WTC11 (cell line): ENCODE measurements around the gene CDC45. TPM values are rescaled to one million over a fixed set of nuclear protein-coding genes. Genes with fewer than 3 reads are reported as not detected.

Experiments
- ATAC-seq: fragments of 200-7000 bp; cut with Tn5 transposase; 2 replicates; pipeline ENCODE4 v1.10.0; 2021; ENCODE audit warnings: mild to moderate bottlenecking, moderate library complexity
- CTCF ChIA-PET: fragments of 300-600 bp; sonication (Branson Sonifier 250); formaldehyde crosslinking; loops from one replicate; lab custom pipeline; 2021; ENCODE audit warnings: antibody characterized with exemption; lab: Charles Lee
- POLR2A ChIA-PET: fragments of 350-600 bp; sonication (Branson Sonifier 250); formaldehyde crosslinking; loops from one replicate; lab custom pipeline; 2021; ENCODE audit warnings: antibody characterized with exemption; lab: Charles Lee
- DNase-seq: peaks from one replicate; pipeline ENCODE4 v3.0.0; 2021; ENCODE audit warnings: low spot score
- H3K27ac Mint-ChIP-seq: 2 replicates; pipeline ENCODE4 v1.8.0; 2021; ENCODE audit warnings: mixed read lengths
- H3K27me3 Mint-ChIP-seq: 2 replicates; pipeline ENCODE4 v1.8.0; 2021; ENCODE audit warnings: low read depth, mild to moderate bottlenecking, moderate library complexity, mixed read lengths
- H3K36me3 Mint-ChIP-seq: 2 replicates; pipeline ENCODE4 v1.8.0; 2021; ENCODE audit warnings: mixed read lengths
- H3K4me1 Mint-ChIP-seq: 2 replicates; pipeline ENCODE4 v1.8.0; 2022; ENCODE audit warnings: mixed read lengths
- H3K4me3 Mint-ChIP-seq: 2 replicates; pipeline ENCODE4 v1.8.0; 2021; ENCODE audit warnings: mild to moderate bottlenecking, moderate library complexity, mixed read lengths
- H3K9me3 Mint-ChIP-seq: 2 replicates; pipeline ENCODE4 v1.8.0; 2021; ENCODE audit warnings: mixed read lengths
- AR ChIP-seq: fragments of 250-450 bp; sonication (Bioruptor Pico); IDR thresholded peaks from 2 replicates; pipeline ENCODE4 v1.9.0; 2021; ENCODE audit warnings: mild to moderate bottlenecking
- ATF1 ChIP-seq: sonication (generic); formaldehyde crosslinking; IDR thresholded peaks from 2 replicates; pipeline ENCODE4 v1.8.1; 2023; ENCODE audit warnings: mild to moderate bottlenecking, moderate library complexity, missing genetic modification reagents
- ATF2 ChIP-seq: sonication (generic); formaldehyde crosslinking; IDR thresholded peaks from 2 replicates; pipeline ENCODE4 v1.8.1; 2022; ENCODE audit warnings: low read depth, missing genetic modification reagents, borderline replicate concordance
- CBFB ChIP-seq: sonication (generic); formaldehyde crosslinking; IDR thresholded peaks from 2 replicates; pipeline ENCODE4 v1.8.1; 2022; ENCODE audit warnings: mild to moderate bottlenecking, low read depth, missing genetic modification reagents
- CREB1 ChIP-seq: sonication (generic); formaldehyde crosslinking; IDR thresholded peaks from 2 replicates; pipeline ENCODE4 v1.8.0; 2023; ENCODE audit warnings: mild to moderate bottlenecking, missing genetic modification reagents
- ESRRA ChIP-seq: sonication (generic); formaldehyde crosslinking; IDR thresholded peaks from 2 replicates; pipeline ENCODE4 v1.8.1; 2022; ENCODE audit warnings: mild to moderate bottlenecking, missing genetic modification reagents, borderline replicate concordance
- ETV6 ChIP-seq: sonication (generic); formaldehyde crosslinking; IDR thresholded peaks from 2 replicates; pipeline ENCODE4 v1.8.1; 2022; ENCODE audit warnings: mild to moderate bottlenecking, missing genetic modification reagents
- GABPB1 ChIP-seq: sonication (generic); formaldehyde crosslinking; IDR thresholded peaks from 2 replicates; pipeline ENCODE4 v1.8.1; 2023; ENCODE audit warnings: mild to moderate bottlenecking, missing genetic modification reagents
- GRHL2 ChIP-seq: fragments of 250-450 bp; sonication (Bioruptor Pico); IDR thresholded peaks from 2 replicates; pipeline ENCODE4 v1.8.0; 2022; ENCODE audit warnings: mild to moderate bottlenecking, moderate library complexity; ENCODE audit not compliant: insufficient replicate concordance, severe bottlenecking
- GTF2I ChIP-seq: fragments of 250-450 bp; sonication (Bioruptor Pico); conservative IDR thresholded peaks from 2 replicates; pipeline ENCODE4 v1.4.0; 2021; ENCODE audit warnings: mild to moderate bottlenecking
- HMGXB4 ChIP-seq: sonication (generic); formaldehyde crosslinking; IDR thresholded peaks from 2 replicates; pipeline ENCODE4 v1.8.1; 2023; ENCODE audit warnings: mild to moderate bottlenecking, moderate library complexity, missing genetic modification reagents
- JAZF1 ChIP-seq: fragments of 250-450 bp; sonication (Bioruptor Pico); IDR thresholded peaks from 2 replicates; pipeline ENCODE4 v1.9.0; 2021; ENCODE audit warnings: moderate library complexity, mild to moderate bottlenecking, inconsistent platforms
- NFATC4 ChIP-seq: fragments of 250-450 bp; sonication (Bioruptor Pico); IDR thresholded peaks from 2 replicates; pipeline ENCODE4 v1.9.0; 2021; ENCODE audit warnings: mild to moderate bottlenecking
- NR1H2 ChIP-seq: sonication (generic); formaldehyde crosslinking; IDR thresholded peaks from 2 replicates; pipeline ENCODE4 v1.9.0; 2021; ENCODE audit warnings: mild to moderate bottlenecking, moderate library complexity, missing genetic modification reagents
- NR3C1 ChIP-seq: sonication (generic); formaldehyde crosslinking; conservative IDR thresholded peaks from 2 replicates; pipeline ENCODE4 v1.8.1; 2023; ENCODE audit warnings: low read depth, mild to moderate bottlenecking, missing genetic modification reagents
- OVOL2 ChIP-seq: fragments of 250-450 bp; sonication (Bioruptor Pico); IDR thresholded peaks from 2 replicates; pipeline ENCODE4 v1.9.0; 2021; ENCODE audit warnings: mild to moderate bottlenecking, borderline replicate concordance
- PRRX2 ChIP-seq: fragments of 250-450 bp; sonication (Bioruptor Pico); IDR thresholded peaks from 2 replicates; pipeline ENCODE4 v1.8.0; 2021; ENCODE audit warnings: mild to moderate bottlenecking
- SP1 ChIP-seq: sonication (generic); formaldehyde crosslinking; conservative IDR thresholded peaks from 2 replicates; pipeline ENCODE4 v1.8.1; 2022; ENCODE audit warnings: missing genetic modification reagents
- ZBTB21 ChIP-seq: sonication (generic); formaldehyde crosslinking; IDR thresholded peaks from 2 replicates; pipeline ENCODE4 v1.8.1; 2023; ENCODE audit warnings: mild to moderate bottlenecking, missing genetic modification reagents, borderline replicate concordance
- ZNF138 ChIP-seq: sonication (generic); formaldehyde crosslinking; conservative IDR thresholded peaks from 2 replicates; pipeline ENCODE4 v1.8.1; 2022; ENCODE audit warnings: mild to moderate bottlenecking, moderate library complexity, missing genetic modification reagents
- ZNF263 ChIP-seq: sonication (generic); formaldehyde crosslinking; IDR thresholded peaks from 2 replicates; pipeline ENCODE4 v1.8.1; 2022; ENCODE audit warnings: low read depth, mild to moderate bottlenecking, moderate library complexity, missing genetic modification reagents
- ZNF281 ChIP-seq: sonication (generic); formaldehyde crosslinking; IDR thresholded peaks from 2 replicates; pipeline ENCODE4 v1.8.0; 2023; ENCODE audit warnings: mild to moderate bottlenecking, missing genetic modification reagents
- ZNF416 ChIP-seq: fragments of 250-450 bp; sonication (Bioruptor Pico); IDR thresholded peaks from 2 replicates; pipeline ENCODE4 v1.9.0; 2021; ENCODE audit warnings: mild to moderate bottlenecking, inconsistent platforms
- total RNA-seq: library from RNA; stranded (reverse); gene quantifications from 3 replicates; pipeline ENCODE4 v1.2.3, GENCODE V29; 2021
- TF ChIP-seq, protein P1 (sequence below): sonication (generic); formaldehyde crosslinking; IDR thresholded peaks from 2 replicates; pipeline ENCODE4 v1.8.0; 2022; ENCODE audit warnings: mild to moderate bottlenecking, missing genetic modification reagents
- TF ChIP-seq, protein P2 (sequence below): sonication (generic); formaldehyde crosslinking; IDR thresholded peaks from 2 replicates; pipeline ENCODE4 v1.8.1; 2022; ENCODE audit warnings: missing genetic modification reagents, borderline replicate concordance
- TF ChIP-seq, protein P3 (sequence below): sonication (generic); formaldehyde crosslinking; conservative IDR thresholded peaks from 2 replicates; pipeline ENCODE4 v1.8.1; 2022; ENCODE audit warnings: mild to moderate bottlenecking, missing genetic modification reagents

Gene CDC45
- total RNA-seq, 1 experiment from 2014 or later = 38.1 TPM

DNA sequence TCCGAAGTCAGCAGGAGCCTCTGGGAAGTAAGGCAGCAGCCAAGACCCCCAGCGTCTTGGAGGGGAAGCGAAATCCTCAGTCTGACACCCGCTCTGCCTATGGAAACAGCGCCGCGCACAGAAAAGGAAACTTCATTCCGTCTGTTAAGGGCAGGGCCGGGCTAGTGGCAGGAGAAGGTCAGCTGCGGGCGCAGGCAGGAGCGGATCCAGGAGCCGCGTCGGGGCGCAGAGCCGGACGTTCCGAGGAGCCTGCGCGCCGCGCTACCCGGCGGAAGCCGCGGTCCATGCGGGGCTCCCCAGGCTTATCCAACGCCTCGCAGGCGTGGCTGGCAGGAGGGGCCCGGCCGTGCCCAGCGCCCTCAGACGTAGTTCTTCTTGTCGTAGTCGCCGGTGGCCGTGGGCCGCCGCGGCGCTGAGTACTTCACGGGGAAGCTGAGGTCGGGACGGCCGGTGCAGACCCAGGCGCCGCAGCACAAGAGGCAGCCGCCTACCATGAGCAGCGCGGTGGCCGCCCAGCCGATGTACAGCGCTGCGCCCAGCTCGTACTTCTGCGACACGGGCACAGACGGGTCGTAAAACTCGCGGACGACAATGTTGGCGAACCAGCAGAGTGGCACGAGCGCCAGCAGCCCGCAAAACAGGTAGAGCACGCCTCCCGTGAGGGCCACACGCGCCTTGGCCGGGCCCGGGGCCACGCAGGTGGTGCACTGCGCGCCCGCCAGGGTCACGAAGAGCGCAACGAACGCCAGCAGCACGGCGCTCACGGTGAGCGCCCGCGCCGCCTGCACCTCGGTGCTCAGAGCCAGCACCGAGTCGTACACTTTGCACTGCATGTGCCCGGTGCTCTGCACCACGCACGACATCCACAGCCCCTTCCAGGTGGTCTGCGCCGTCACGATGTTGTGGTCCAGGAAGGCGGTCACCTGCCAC, 43.8 kb downstream of the CDC45 start:
- Mint-ChIP-seq H3K9me3 (no peaks in the 10 kb centered on the region), H3K36me3 (no peaks in the 10 kb centered on the region), H3K4me3 (peak overlapping the region; percentile 76), H3K27me3 (peaks cover 52% of the 10 kb centered on the region), H3K4me1 (peaks cover 11% of the 10 kb centered on the region), H3K27ac (no peak overlapping the region)
- ChIA-PET CTCF (interaction anchor here (0.7 to 5.0 kb wide), 10 partner anchors 28 to 306 kb away, joined by 3 to 49 read pairs (median 3); no protein-coding TSS in a partner anchor), POLR2A (interaction anchor here (0.7 to 1.3 kb wide), 2 partner anchors 20 to 387 kb away, joined by 3 to 5 read pairs; no protein-coding TSS in a partner anchor)
- ATAC-seq = peak; percentile 55
- peak; percentile 70 for DNase-seq
- TF ChIP-seq GABPB1 (CRISPR knock-in tag) (no peak), GRHL2 (CRISPR knock-in tag) (no peak), NR1H2 (CRISPR knock-in tag) (no peak), NR3C1 (CRISPR knock-in tag) (no peak), ATF2 (no peak), HMGXB4 (CRISPR knock-in tag) (no peak), ETV6 (no peak), ESRRA (CRISPR knock-in tag) (peak; percentile 38; the same call in 1 of the 2 replicates), CREB1 (CRISPR knock-in tag) (no peak), ZNF416 (no peak), OVOL2 (no peak), AR (no peak), CBFB (no peak), SP1 (no peak), PRRX2 (CRISPR knock-in tag) (no peak), GTF2I (CRISPR knock-in tag) (no peak), ZNF281 (CRISPR knock-in tag) (0 out of 2 replicates have a peak, but pooled peaks have one; percentile 26), JAZF1 (CRISPR knock-in tag) (no peak), ZNF138 (CRISPR knock-in tag) (no peak), NFATC4 (CRISPR knock-in tag) (no peak), ATF1 (no peak), ZBTB21 (no peak), ZNF263 (CRISPR knock-in tag) (no peak)
- TF ChIP-seq, protein P1, sequence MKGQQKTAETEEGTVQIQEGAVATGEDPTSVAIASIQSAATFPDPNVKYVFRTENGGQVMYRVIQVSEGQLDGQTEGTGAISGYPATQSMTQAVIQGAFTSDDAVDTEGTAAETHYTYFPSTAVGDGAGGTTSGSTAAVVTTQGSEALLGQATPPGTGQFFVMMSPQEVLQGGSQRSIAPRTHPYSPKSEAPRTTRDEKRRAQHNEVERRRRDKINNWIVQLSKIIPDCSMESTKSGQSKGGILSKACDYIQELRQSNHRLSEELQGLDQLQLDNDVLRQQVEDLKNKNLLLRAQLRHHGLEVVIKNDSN (CRISPR knock-in tag) = peak; percentile 45; the same call in 1 of the 2 replicates
- TF ChIP-seq, protein P2, sequence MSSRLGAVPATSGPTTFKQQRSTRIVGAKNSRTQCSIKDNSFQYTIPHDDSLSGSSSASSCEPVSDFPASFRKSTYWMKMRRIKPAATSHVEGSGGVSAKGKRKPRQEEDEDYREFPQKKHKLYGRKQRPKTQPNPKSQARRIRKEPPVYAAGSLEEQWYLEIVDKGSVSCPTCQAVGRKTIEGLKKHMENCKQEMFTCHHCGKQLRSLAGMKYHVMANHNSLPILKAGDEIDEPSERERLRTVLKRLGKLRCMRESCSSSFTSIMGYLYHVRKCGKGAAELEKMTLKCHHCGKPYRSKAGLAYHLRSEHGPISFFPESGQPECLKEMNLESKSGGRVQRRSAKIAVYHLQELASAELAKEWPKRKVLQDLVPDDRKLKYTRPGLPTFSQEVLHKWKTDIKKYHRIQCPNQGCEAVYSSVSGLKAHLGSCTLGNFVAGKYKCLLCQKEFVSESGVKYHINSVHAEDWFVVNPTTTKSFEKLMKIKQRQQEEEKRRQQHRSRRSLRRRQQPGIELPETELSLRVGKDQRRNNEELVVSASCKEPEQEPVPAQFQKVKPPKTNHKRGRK (CRISPR knock-in tag) = no peak
- TF ChIP-seq, protein P3, sequence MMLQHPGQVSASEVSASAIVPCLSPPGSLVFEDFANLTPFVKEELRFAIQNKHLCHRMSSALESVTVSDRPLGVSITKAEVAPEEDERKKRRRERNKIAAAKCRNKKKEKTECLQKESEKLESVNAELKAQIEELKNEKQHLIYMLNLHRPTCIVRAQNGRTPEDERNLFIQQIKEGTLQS (CRISPR knock-in tag) = no peak
